Muscle layer of duodenum (tissue), 2 donors: ENCODE results near the gene ZDHHC8.

Source experiments
- H3K27ac ChIP-seq: one replicate; pipeline ENCODE4 v1.7.0; 2013; ENCODE audit warnings: mild to moderate bottlenecking, low read length
- H3K27me3 ChIP-seq: one replicate; pipeline ENCODE4 v1.7.0; 2013; ENCODE audit warnings: low read depth, mild to moderate bottlenecking, control low read depth, low read length
- H3K36me3 ChIP-seq, 2 donors: one replicate each; pipeline ENCODE4 v1.7.0; 2013; ENCODE audit warnings: low read length in 2 of 2, control low read depth in 1 of 2, mild to moderate bottlenecking in 1 of 2; ENCODE audit not compliant: insufficient read depth in 2 of 2, control insufficient read depth in 1 of 2
- H3K4me1 ChIP-seq, 2 donors: one replicate each; pipeline ENCODE4 v1.7.0; 2013; ENCODE audit warnings: low read length in 2 of 2, mild to moderate bottlenecking in 2 of 2, control low read depth in 1 of 2, moderate library complexity in 1 of 2; ENCODE audit not compliant: insufficient read depth in 2 of 2, control insufficient read depth in 1 of 2
- H3K4me3 ChIP-seq, 2 donors: one replicate each; pipeline ENCODE4 v1.7.0; 2013; ENCODE audit warnings: low read length in 2 of 2, low read depth in 1 of 2, mild to moderate bottlenecking in 1 of 2
- H3K9me3 ChIP-seq, 2 donors: one replicate each; pipeline ENCODE4 v1.7.0; 2013; ENCODE audit warnings: low read length in 2 of 2, control low read depth in 1 of 2, mild to moderate bottlenecking in 1 of 2; ENCODE audit not compliant: control insufficient read depth in 1 of 2
- donor health status: healthy.

ZDHHC8 gene

DNA sequence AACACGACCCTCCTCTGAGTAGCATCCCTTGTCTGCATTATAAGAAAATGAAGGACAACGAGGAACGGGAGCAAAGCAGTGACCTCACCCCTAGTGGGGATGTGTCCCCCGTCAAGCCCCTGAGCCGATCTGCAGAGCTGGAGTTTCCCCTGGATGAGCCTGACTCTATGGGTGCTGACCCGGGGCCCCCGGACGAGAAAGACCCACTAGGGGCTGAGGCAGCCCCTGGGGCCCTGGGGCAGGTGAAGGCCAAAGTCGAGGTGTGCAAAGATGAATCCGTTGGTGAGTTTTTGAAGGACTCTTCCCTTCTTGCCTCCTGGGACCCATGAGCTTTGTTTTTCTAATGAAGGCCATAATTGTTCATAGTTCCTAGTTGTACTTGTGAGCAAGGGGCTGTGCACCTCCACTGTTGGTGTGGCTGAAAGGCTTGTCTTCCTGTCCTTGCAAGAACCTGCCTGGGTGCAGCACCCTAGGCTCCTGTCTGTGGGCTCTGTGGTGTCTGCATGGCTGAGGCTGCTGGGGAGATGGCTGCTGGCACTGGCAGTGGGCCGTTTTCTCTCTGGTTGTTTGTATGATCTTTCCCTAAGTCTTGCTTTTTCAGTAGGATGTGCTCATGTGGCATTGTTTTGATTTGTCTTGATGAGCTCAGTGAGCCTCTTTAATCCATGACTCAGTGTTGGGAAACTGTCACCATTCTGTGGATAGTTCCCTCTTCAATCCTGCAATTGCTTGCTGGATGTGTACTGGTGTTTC is 41.5 kb upstream of the ZDHHC8 start:
- Histone ChIP-seq H3K36me3 (peaks cover 82 to 91% of the 10 kb centered on the region in 2 donors), H3K27me3 (no peaks in the 10 kb centered on the region), H3K4me1 (peaks cover 0 to under 1% of the 10 kb centered on the region in 2 donors), H3K27ac (no peak overlapping the region), H3K4me3 (no peak overlapping the region), H3K9me3 (no peaks in the 10 kb centered on the region)

DNA sequence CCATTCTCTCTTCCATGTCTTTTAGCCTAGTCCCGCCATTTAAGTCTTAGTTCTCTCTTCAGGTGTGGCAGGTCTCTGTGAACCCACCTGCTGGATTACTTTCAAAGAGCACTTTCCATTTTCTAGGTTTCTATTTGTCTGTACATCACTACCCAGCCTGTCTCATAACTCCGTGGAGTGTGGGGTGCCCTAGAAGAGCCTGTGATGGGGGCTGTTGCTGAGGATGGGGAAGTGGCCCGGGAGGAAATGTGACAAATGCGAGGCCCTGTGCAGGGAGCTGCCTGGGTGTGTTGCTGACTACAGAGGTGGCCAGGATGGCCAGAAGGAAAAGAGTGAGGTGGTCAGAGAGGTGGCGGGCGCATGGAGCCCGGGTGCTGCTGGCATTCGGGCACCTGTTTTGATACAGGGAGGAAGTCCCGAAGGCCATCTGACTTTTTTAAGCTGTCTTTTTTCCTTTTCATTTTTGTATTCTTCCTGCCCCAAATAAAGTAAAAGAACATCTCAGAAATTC is 40.8 kb upstream of the ZDHHC8 start:
- Histone ChIP-seq H3K27me3 (no peaks in the 10 kb centered on the region), H3K9me3 (no peaks in the 10 kb centered on the region), H3K36me3 (peaks cover 84 to 97% of the 10 kb centered on the region in 2 donors), H3K4me3 (no peak overlapping the region), H3K4me1 (no peaks in the 10 kb centered on the region), H3K27ac (no peak overlapping the region)

- H3K36me3 ChIP-seq, result peaks cover 82 to 98% of the 10 kb centered on the region in 2 donors
Measured at GRCh38 chr22:20091690-20092476, 39.7 kb upstream of the ZDHHC8 start.

GRCh38 chr22:20092477-20092854 is 39.1 kb upstream of the ZDHHC8 start:
- H3K9me3 ChIP-seq, result no peaks in the 10 kb centered on the region
- peaks cover 76 to 98% of the 10 kb centered on the region in 2 donors for H3K36me3 ChIP-seq
- H3K4me3 ChIP-seq, result no peak overlapping the region
- no peaks in the 10 kb centered on the region for H3K4me1 ChIP-seq
- H3K27me3 ChIP-seq, result no peaks in the 10 kb centered on the region
- no peak overlapping the region for H3K27ac ChIP-seq

More at GRCh38 chr22:20091690-20092476, 39.7 kb upstream of the ZDHHC8 start:
- Histone ChIP-seq H3K4me3 (no peak overlapping the region), H3K27ac (no peak overlapping the region), H3K27me3 (no peaks in the 10 kb centered on the region), H3K4me1 (no peaks in the 10 kb centered on the region), H3K9me3 (no peaks in the 10 kb centered on the region)

GRCh38 chr22:20093418-20094196 is 38.0 kb upstream of the ZDHHC8 start:
- Histone ChIP-seq H3K4me1 (no peaks in the 10 kb centered on the region), H3K9me3 (no peaks in the 10 kb centered on the region), H3K4me3 (no peak overlapping the region), H3K36me3 (peaks cover 71 to 93% of the 10 kb centered on the region in 2 donors), H3K27me3 (no peaks in the 10 kb centered on the region), H3K27ac (no peak overlapping the region)

DNA sequence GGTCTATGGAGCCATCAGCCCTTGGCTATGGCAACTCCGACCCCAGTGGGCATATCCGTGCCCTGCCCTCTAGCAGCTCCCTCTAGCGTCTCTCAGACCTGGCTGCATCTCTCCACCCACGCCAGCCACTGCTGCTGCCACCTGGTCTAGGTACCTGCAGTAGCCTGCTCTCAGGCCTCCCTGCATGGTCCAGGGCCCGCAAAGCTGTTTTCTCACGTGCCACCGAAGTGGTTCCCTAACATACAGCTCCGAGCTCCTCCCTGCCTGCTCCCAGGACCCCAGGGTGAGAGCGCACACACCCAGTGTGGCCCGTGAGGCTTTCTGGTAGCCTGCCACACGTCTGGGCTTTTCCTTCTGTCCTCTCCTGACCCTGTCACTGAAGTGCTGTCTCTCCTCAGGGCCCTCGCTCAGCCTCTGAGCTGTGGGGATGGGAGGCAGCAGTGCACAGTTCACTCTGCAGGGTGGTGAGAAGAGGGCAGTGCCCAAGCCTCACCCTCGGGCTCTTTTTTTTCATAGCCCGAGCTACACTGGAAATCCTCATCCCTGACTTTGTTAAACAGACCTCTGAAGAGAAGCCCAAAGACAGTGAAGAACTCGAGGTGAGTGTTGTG is 37.3 kb upstream of the ZDHHC8 start:
- H3K4me3 ChIP-seq, result no peak overlapping the region
- no peaks in the 10 kb centered on the region for H3K27me3 ChIP-seq
- peaks cover 73 to 93% of the 10 kb centered on the region in 2 donors for H3K36me3 ChIP-seq
- H3K27ac ChIP-seq, result no peak overlapping the region
- no peaks in the 10 kb centered on the region for H3K4me1 ChIP-seq
- no peaks in the 10 kb centered on the region for H3K9me3 ChIP-seq

DNA sequence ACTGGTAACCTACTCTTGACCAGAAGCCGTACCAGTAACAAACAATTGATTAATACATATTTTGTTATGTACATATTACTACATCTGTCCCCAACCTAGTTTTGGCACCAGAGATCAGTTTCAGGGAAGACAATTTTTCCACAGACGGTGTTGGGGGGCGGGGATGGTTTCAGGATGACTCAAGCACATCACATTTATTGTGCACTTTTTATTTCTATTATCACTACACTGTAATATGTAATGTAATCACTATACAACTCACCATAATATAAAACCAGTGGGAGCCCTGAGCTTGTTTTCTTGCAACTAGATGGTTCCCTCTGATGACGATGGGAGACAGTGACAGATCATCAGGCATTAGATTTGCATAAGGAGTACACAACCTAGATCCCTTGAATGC is 36.1 kb upstream of the ZDHHC8 start:
- Histone ChIP-seq H3K4me3 (no peak overlapping the region), H3K27me3 (no peaks in the 10 kb centered on the region), H3K36me3 (peaks cover 65 to 91% of the 10 kb centered on the region in 2 donors), H3K27ac (no peak overlapping the region), H3K4me1 (no peaks in the 10 kb centered on the region), H3K9me3 (no peaks in the 10 kb centered on the region)

DNA sequence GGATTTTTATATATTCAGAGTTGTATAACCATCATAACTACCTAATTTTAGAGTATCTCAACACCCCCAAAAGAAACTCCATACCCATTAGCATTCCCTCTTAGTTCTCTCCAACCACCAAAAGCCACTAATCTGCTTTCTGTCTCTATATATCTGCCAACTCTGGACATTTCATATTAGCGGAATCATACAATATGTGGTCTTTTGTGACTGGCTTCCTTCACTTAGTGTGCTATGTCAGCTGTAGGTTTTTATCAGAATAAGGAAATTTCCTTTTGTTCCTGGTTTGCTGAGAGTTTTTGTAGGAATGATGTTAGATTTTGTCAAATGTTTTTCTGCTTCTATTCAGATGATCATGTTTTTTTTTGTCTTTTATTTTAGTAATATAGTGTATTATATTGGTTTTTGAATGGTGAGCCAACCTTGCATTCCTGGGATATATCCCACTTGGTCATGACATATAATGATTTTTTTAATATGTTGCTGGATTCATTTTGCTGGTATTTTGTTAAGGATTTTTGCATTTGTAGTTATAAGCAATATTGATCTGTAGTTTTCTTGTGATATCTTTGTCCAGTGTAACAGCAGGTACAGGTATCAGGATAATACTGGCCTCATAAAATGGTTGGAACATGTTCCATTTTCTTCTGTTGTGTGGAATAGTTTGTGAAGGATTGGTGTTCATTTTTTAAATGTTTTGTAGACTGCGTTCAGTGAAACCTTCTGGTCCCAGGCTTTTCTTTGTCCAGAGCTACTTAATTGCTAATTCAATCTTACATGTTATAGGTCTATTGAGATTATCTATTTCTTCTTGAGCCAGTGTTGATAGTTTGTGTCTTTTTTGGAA is 34.8 kb upstream of the ZDHHC8 start:
- Histone ChIP-seq H3K27ac (no peak overlapping the region), H3K27me3 (no peaks in the 10 kb centered on the region), H3K4me3 (no peak overlapping the region), H3K4me1 (no peaks in the 10 kb centered on the region), H3K36me3 (peaks cover 58 to 91% of the 10 kb centered on the region in 2 donors), H3K9me3 (no peaks in the 10 kb centered on the region)

GRCh38 chr22:20099099-20099711 is 32.4 kb upstream of the ZDHHC8 start:
- Histone ChIP-seq H3K4me3 (no peak overlapping the region), H3K27me3 (no peaks in the 10 kb centered on the region), H3K4me1 (no peaks in the 10 kb centered on the region), H3K9me3 (no peaks in the 10 kb centered on the region), H3K36me3 (peaks cover 50 to 78% of the 10 kb centered on the region in 2 donors), H3K27ac (no peak overlapping the region)

GRCh38 chr22:20101638-20102037 is 30.0 kb upstream of the ZDHHC8 start:
- Histone ChIP-seq H3K36me3 (peaks cover 52 to 76% of the 10 kb centered on the region in 2 donors), H3K27me3 (no peaks in the 10 kb centered on the region), H3K27ac (no peak overlapping the region), H3K4me3 (no peak overlapping the region), H3K4me1 (no peaks in the 10 kb centered on the region), H3K9me3 (no peaks in the 10 kb centered on the region)
